Tongue (tissue), 3 donors: ENCODE results near the gene CPNE7. TPM values are rescaled to one million over a fixed set of nuclear protein-coding genes. Genes with fewer than 3 reads are reported as not detected.
A peak's percentile ranks its signal among the peaks of the same experiment; 100 is the strongest.
"Not testable (repeated sequence)": the region's sequence is repeated elsewhere in the genome, so short reads cannot be mapped to it uniquely, and the experiment has no call there.

Experiments used
- DNase-seq: peaks from one replicate; pipeline ENCODE4 v3.0.0-alpha.2; 2015
- small RNA-seq: library from RNA; depleted of rRNA; stranded (forward); fragments of <200 nt; gene quantifications from one replicate; pipeline ENCODE3, GENCODE V24; 2014; ENCODE audit warnings: low replicate concordance
- total RNA-seq: library from RNA; depleted of rRNA; stranded (reverse); fragments of >200 nt; gene quantifications from one replicate; pipeline ENCODE4 v1.2.3, GENCODE V29; 2014

The CPNE7 gene
- total RNA-seq, 1 donor from 2014 or later = not detected

- DNase-seq = peak; percentile 30
These were observed 48.1 kb downstream of the CPNE7 start for GRCh38 chr16:89623511-89624261.

DNA sequence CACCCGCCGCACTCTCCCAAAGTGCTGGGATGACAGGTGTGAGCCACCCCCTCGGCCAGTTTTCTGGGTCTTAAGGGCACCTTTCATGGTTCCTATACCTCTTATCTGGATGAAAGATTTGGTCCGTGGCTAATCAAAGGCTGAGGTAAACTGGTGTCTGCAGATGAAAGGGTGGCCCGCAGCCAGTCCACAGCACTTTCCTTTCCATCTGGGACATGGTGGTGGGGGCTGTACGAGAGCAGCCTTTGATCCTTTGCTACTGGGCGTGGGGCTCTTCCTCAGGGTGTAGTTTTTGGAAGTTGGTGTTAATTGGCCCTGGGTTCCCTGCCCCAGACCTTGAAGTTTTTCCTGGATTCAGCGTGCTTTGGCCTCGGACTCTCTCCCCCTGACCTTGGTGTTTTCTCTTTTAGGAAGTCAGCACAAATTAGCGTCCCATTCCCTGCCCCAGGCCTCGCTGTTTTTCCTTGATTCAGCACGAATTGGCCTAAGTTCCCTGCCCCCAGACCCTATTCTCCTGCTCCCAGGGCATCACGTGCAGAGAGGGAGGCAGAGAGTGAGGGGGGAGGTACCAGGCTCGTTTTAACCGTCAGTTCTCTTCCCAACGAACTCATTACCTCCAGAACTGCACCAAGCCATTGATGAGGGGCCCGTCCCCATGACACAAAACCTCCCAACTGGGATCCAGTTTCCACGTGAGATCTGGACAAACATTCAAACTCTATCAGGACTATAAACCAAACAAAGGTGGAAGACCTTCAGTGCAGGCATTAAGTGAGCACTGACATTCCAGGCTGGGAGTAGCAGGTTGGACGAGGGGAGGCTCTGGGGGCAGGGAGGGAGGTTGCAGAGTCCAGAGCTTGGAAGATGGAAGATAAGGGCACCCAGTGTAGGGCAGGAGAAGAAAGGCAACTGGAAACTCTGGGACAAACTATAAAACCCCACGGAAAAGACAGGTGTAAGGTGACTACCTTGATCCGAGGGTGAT lies 49.5 kb downstream of the CPNE7 start:
- no peak for DNase-seq

DNA sequence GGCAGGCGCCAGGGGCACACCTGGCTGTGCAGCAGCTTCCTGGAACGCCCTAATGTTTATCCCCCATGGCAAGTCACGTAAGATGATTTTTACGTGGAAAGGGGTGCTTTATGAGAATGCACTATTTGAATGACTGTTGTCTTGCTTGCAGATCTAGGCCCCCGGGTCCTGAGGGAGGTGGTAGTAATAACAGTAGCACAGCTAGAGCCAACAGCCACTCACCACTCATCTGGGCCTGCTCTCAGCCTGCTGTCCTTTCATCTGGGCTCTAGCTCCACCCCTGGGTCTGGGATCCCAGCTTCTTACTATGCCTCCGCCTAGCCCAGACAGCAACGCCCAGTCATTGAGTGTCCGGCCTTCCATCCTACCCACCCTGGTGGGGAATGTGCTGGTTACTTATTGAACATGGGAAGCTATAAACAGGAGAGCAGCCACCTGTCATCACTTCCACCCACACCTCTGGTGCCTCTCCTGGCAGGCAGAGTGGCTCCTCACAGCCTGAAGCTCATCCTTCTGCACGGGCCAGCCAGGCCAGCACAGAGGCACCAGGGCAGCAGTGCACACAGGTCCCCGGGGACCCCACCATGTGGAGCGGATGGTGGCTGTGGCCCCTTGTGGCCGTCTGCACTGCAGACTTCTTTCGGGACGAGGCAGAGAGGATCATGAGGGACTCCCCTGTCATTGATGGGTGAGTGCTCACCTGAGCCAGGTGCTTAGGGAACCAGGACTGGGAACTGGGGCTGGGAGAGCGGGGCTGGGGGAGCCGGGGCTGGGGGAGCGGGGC lies 54.5 kb downstream of the CPNE7 start:
- DNase-seq = no peak

DNA sequence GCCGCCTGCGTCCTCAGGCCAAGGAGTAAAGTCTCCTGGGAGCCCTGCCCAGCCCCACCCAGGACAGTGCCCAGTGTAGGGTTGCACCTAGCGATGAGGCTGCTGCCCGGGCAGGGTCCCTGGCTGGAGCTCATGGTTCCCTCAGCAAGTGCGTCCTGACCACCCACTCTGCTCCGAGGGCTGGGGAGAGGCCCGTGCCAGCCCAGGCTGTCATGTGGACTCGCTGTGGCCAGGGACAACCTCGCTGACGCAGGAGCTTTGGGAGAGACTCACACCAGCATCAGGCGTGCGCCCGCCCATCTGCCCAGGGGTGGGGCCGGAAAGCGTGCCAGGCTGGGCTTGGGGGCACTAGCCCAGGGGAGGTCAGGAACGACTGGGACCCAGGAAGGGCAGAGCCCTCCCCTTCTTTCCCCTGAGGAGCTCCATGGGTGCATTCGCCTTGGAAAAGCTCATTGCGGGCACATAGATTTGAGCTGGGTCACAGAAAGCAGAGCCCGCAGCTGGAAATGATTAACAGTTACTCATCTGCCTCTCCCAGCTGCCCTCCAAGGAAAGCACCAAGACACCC lies 57.6 kb downstream of the CPNE7 start:
- DNase-seq = no peak

DNA sequence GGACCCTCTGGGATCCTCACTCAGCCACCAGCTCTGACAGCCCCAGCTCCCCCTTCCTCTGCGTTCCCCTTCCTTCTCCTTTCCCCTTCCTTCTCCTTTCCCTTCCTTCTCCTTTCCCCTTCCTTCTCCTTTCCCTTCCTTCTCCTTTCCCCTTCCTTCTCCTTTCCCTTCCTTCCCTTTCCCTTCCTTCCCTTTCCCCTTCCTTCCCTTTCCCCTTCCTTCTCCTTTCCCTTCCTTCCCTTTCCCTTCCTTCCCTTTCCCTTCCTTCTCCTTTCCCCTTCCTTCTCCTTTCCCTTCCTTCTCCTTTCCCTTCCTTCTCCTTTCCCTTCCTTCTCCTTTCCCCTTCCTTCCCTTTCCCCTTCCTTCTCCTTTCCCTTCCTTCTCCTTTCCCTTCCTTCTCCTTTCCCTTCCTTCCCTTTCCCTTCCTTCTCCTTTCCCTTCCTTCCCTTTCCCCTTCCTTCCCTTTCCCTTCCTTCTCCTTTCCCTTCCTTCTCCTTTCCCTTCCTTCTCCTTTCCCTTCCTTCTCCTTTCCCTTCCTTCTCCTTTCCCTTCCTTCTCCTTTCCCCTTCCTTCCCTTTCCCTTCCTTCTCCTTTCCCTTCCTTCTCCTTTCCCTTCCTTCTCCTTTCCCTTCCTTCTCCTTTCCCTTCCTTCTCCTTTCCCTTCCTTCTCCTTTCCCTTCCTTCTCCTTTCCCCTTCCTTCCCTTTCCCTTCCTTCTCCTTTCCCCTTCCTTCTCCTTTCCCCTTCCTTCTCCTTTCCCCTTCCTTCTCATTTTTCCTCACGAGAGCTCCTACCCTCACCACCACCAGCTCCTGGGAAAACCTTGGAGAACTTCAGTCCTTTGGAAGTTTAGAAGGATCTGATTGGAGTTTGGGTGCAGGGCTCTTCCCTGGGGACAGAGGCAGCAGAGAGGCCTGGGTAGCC lies 59.2 kb downstream of the CPNE7 start:
- not testable (repeated sequence) for DNase-seq

GRCh38 chr16:89636663-89637062 lies 61.1 kb downstream of the CPNE7 start:
- DNase-seq = no peak

DNA sequence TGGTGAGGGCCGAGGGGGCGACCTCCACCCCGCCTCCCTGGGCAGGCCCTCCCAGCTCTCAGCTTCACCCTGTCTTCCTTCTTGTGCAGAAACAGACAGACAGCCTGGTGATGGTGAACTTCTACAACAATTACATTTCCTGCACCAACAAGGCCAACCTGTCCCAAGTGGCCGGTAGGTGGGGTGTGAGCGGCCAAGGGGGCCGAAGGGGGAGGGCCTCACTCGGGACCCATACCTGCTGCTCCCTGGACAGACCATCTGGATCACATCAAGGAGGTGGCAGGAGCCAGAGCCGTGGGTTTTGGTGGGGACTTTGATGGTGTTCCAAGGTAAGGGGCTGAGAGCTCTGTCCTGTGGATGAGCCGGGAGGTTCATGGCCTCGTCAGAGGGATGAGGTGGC lies 61.8 kb downstream of the CPNE7 start:
- no peak for DNase-seq

DNA sequence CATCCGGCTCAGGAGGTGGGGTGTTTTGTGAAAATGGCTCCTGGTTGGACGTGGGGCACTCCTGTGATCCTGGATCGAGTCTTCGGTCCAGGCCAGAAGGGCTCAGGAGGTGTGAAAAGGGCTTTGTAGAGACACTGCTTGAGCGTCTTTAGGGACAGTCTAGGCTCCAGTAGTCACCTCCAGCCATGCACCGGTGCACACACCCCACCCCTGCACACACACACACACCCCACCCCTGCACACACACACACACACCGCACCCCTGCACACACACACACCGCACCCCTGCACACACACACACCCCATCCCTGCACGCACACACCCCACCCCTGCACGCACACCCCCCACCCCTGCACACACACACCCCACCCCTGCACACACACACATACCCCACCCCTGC lies 62.9 kb downstream of the CPNE7 start:
- no peak for DNase-seq

GRCh38 chr16:89639385-89639784 lies 63.8 kb downstream of the CPNE7 start:
- no peak for DNase-seq

DNA sequence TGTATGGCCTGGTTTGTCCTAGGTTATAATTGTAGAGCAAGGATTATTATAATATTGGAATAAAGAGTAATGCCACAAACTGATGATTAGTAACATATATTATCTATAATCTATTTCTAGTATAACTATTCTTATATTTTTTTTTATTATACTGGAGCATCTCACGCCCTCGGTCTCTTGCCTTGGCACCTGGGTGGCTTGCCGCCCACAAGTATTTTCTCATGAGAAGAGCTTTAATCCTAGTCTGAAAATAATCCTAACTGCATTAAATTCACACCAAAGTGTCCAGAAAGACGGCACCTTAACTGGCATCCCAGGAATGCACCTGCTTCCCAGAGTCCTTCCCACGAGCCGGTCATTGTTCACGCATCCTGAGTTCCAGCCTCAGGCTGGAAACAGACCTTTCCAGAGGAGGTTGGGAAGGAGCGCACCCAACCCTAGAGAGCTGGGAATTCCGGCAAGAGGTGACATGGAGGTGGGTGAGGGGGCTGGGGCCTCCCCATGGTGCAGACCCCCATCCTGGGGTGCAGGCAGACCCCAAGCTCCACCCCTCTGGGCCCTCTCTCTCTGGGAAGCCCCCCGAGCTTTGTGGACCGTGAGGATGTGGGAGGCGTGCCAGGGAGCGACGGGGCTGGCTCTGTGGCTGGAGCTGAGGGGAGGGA lies 66.0 kb downstream of the CPNE7 start:
- no peak for DNase-seq

- DNase-seq = no peak
These were observed 67.0 kb downstream of the CPNE7 start for GRCh38 chr16:89642574-89642973.

DNA sequence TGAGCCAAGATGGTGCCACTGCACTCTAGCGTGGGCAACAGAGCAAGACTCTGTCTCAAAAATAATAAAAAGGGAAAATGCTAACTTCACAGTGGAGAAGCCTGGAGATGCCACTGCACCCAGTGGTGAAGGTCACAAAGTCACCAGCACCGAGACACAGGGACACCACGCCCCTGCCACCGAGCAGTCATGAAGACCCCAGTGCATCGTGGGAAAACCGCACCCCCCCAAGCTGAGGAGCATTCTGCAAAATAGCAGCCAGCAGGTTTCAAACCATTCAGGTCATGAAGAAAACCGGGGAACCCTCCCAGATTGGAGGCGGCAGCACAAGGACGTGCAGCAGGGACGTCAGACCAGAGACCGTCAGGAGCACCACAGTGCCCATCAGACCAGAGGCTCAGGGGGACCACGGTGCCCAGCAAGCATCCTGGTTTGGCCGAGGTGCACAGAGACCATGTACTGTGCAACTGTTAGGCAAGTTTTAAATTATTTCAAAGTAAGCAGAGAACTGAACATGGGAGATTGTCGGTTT lies 68.3 kb downstream of the CPNE7 start:
- DNase-seq = no peak

DNA sequence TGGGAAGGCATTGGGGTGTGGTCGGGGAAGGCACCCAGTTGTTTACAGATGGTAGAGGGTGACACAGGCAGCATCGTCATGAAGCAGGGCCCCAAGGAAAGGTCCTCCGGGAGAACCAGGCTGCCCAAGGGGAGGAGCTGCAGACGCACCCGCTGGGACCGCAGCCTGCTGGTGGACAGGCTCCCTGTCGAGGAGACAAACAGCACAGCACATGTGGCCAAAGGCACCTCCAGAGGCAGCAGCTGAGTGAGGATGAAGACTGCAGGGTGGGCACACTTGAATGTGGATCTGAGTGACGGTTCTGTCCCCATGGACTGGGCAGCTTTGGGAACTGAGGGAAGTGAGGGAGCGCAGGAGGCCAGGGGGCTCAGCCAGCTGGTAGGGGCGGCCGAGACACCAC lies 69.6 kb downstream of the CPNE7 start:
- no peak for DNase-seq

GRCh38 chr16:89646270-89646669 lies 70.7 kb downstream of the CPNE7 start:
- DNase-seq = no peak

Small RNA genes lying within 50 kb of the gene (small RNA-seq; reads per million reads assigned to genes)
- gene SNORD68 = not detected

Other genes starting within 250 kb of the CPNE7 start
- gene ANKRD11, start 85.2 kb upstream of the CPNE7 start, total RNA-seq = 74.6 TPM
- gene SPG7, start 67.4 kb upstream of the CPNE7 start, total RNA-seq = 123 TPM
- gene RPL13, start 15.1 kb upstream of the CPNE7 start, total RNA-seq = 2,228 TPM
- 0.21 TPM for gene DPEP1, start 37.9 kb downstream of the CPNE7 start, total RNA-seq
- gene CHMP1A, start 82.0 kb downstream of the CPNE7 start, total RNA-seq = 74.9 TPM
- gene SPATA33, start 82.1 kb downstream of the CPNE7 start, total RNA-seq = 3.0 TPM
- gene CDK10, start 110.9 kb downstream of the CPNE7 start, total RNA-seq = 45.5 TPM
- gene SPATA2L, start 125.9 kb downstream of the CPNE7 start, total RNA-seq = 10.9 TPM
- 10.1 TPM for gene VPS9D1, start 145.1 kb downstream of the CPNE7 start, total RNA-seq
- gene ZNF276, start 145.8 kb downstream of the CPNE7 start, total RNA-seq = 28.5 TPM
- gene FANCA, start 240.9 kb downstream of the CPNE7 start, total RNA-seq = 18.7 TPM